SIG-M5 treated with dmso at 0.1 percent for 504 hours (cell line): Measurements from ENCODE around the gene PLCB1.

Experiments
- DNase-seq: peaks from one replicate; lab custom pipeline; 2025; ENCODE audit not compliant: unreplicated experiment; lab: John Stamatoyannopoulos, UW

The PLCB1 gene

GRCh38 chr20:8744228-8744844 is 612.3 kb downstream of the PLCB1 start:
- DNase-seq: no peak

- no peak for DNase-seq
These were observed 617.0 kb downstream of the PLCB1 start for GRCh38 chr20:8749101-8749500.

GRCh38 chr20:8749986-8750385 is 617.9 kb downstream of the PLCB1 start:
- DNase-seq: no peak

DNA sequence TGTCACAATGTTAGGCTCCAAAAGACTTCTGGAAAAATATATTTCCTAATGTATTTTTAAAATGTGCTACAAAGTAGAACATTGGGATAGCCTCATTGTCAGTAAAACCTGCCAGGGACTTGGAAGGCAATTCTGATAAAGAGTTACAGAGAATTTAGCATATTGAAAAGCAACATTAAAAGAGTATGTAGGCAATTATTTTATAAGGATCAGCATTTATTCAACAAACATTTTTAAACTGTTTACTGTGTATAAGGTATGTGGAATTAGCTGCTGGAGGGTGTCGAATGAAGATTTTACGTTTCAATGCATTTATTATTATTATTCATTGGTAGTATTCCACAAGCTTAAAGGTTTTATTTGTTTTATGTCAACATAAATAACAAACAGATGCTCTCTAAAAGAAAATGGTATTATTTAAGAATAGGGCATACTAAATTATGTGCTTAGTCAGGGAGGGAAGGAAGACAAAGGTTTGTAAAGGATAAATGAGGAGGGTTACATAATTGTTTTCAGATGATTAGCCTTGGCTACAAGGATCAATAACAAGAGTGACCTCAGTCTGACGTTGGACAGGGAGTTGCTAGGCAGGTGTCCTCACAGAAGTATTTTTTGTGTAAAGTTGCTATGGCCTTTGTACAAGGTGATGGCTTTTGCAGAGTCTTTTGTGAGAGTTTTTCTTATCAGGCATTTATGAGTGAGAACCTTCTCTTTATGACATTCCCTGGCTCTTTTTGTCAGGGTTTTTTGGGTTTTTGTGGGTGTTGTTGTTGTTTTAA is 623.5 kb downstream of the PLCB1 start:
- DNase-seq: no peak

GRCh38 chr20:8756410-8756809 is 624.3 kb downstream of the PLCB1 start:
- DNase-seq: no peak

DNA sequence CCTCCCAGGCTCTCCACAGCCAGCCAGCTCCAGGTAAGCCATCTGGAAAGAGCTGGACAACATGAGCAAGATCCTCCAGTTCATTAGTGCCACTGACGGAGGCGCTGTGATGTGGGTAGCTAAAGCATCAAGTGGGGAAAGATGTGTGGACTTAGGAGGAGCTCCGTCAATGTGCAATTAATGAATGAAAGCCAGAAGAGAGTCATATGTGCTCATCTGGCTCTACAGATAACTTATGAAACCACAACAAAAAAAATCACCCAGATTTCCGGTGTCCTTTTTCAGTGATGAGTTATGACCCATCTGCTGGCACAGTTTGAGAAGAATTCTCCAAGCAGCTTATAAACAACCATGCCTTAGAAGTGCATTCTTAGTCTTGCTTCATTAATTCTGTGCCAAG is 625.1 kb downstream of the PLCB1 start:
- no peak for DNase-seq

DNA sequence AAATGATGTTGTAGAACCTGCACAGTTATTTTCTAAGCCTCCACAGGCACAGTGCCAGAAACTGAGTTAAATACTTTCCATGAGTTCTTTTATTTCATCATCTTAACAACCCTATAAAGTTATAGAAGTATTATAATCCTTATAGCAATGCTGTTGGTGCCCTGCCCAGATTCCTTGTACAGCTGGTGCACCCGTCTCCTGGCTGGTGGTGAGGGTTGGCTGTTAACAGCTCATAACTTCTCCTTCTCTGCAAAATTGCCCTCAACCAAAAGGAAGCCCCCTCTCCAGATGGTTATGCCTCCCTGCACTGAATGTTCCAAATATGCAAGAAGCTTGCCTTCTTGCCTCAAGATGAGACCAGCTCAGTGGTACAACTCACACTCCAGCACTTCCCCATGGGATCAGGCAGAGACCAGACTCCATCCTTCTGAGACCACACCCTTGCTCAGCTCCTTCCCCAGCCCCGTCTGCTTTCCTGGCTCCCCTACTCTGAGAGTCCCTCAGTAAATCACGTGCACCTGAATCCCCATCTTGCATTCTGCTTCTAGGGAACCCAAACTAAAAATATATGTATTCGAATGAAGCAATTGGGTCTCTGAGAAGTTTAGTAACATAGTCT is 632.4 kb downstream of the PLCB1 start:
- DNase-seq: no peak

GRCh38 chr20:8766868-8767390 is 634.9 kb downstream of the PLCB1 start:
- no peak for DNase-seq

- DNase-seq: no peak
These were observed 642.3 kb downstream of the PLCB1 start for GRCh38 chr20:8774412-8774811.

DNA sequence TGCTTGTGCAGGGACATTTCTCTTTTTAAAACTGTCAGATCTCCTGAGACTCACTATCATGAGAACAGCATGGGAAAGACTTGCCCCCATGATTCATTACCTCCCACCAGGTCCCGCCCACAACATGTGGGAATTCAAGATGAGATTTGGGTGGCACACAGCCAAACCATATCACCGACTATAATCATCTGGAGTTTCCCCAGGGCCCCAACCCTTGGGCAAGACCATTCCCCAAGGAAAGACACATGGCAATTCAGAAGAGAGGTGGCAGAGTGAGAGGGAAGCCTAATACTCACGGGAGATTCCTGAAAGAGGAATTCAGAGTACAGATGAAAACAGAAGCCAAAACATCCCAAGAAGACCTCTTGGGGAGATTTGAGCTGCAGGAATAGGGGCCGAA is 645.8 kb downstream of the PLCB1 start:
- DNase-seq: no peak

DNA sequence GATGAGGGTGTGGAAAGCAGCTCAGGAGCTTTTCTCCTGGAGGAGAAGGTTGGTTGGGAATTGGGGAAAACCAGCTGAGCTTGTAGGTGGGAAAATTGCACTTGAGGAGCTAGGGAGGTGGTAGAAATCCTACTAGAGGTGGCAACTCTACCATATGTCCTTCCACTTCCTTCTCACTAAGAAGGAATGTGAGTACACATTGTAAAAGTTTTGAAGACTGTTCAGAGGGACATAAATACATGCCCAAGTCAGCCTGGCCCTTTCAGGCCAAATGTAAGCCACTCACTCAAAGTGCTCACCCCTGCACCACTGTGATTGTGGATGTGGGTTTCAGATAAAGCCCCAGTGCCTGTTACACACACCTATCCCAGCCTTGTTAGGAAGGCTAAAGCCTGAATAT is 646.3 kb downstream of the PLCB1 start:
- DNase-seq: no peak

GRCh38 chr20:8780915-8781314 is 648.8 kb downstream of the PLCB1 start:
- no peak for DNase-seq

GRCh38 chr20:8782804-8783203 is 650.7 kb downstream of the PLCB1 start:
- no peak for DNase-seq

GRCh38 chr20:8783734-8784133 is 651.7 kb downstream of the PLCB1 start:
- no peak for DNase-seq

GRCh38 chr20:8786383-8786782 is 654.3 kb downstream of the PLCB1 start:
- no peak for DNase-seq

DNA sequence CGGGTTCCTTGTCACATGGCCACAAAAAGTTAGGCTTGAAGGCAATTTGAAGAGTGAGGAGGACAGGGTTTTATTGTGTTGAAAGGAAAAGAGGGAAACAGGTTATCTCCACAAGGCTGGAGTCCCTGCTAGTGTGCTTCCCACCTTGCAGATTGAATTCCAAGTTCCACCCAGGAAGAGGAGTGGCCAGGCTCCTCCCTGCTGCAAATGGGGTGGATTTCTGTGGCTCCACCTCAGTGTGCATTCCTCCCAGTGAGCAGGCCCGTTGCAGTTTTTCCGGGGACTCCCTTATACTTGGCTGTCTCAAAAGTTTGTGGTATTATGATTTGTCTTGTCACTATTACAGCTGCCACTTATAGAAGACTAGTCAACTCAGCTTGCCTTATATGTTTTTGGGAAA is 655.0 kb downstream of the PLCB1 start:
- DNase-seq: no peak

GRCh38 chr20:8788275-8788674 is 656.2 kb downstream of the PLCB1 start:
- DNase-seq: no peak

GRCh38 chr20:8788831-8789230 is 656.8 kb downstream of the PLCB1 start:
- DNase-seq: no peak

GRCh38 chr20:8790442-8791074 is 658.5 kb downstream of the PLCB1 start:
- peak; percentile 43 for DNase-seq

DNA sequence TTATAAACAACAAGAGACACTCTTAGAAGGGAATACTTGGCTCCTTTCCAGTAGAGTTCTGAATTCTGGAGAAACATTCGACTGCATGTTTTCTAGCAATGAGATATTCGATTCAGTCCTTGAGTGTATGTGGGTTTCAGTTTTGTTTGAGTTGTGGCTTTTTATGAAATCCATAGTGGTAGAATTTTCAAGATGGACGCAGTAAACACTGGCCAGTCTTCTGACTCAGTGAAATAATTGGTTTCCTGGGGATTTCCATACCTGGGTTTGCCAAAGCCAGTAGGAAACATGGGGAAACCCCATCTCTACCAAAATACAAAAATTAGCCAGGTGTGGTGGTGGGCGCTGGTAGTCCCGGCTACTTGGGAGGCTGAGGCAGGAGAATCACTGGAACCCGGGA is 663.3 kb downstream of the PLCB1 start:
- no peak for DNase-seq

DNA sequence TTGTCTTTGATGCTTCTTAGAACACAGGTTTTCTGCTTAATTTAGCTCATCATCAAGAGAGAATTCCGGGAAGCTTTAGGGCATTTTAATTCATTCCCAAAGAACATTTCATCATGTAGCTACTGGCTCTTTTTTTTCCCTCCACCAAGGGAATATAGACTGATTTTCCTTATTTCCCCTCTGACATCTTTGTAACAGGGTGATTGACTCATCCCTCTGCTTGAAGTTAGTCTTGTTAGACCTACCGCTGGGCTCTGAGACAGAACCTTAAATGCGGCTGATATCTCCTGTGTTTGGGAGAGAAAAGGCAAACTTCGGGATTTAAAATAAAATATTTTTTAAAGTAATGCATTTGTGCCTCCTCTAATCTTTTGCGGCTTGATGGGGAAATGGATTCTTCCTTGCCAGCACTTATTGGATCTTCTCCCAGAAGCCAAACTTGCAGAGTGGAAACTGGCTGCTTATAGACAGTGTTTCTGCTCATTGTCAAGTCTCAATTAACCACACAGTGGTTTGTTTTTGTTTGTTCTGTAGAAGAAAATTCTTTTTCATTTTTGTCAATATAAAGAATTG is 664.1 kb downstream of the PLCB1 start:
- DNase-seq: no peak
